ENCODE measurements around the gene BIRC2. TPM values are rescaled to one million over a fixed set of nuclear protein-coding genes. Genes with fewer than 3 reads are reported as not detected.

Gene BIRC2
- total and polyA plus RNA-seq, 2 experiments from 2014 or later = 15.3 to 25.2 TPM

DNA sequence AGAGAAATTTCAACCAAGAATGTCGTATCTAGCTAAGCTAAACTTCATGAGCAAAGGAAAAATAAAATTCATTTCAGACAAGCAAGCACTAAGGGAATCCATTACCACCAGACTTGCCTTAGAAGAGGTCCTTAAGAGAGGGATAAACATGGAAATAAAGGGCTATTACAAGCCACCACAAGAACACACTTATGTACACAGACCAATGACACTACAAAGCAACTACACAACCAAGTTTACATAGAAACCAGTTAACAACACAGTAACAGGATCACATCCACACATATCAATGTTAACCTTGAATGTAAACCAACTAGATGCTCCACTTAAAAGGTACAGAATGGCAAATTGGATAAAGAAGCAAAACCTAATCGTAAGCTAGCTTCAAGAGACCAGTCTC lies 67.5 kb downstream of the BIRC2 start (continued):
- TF ChIP-seq, protein P1, sequence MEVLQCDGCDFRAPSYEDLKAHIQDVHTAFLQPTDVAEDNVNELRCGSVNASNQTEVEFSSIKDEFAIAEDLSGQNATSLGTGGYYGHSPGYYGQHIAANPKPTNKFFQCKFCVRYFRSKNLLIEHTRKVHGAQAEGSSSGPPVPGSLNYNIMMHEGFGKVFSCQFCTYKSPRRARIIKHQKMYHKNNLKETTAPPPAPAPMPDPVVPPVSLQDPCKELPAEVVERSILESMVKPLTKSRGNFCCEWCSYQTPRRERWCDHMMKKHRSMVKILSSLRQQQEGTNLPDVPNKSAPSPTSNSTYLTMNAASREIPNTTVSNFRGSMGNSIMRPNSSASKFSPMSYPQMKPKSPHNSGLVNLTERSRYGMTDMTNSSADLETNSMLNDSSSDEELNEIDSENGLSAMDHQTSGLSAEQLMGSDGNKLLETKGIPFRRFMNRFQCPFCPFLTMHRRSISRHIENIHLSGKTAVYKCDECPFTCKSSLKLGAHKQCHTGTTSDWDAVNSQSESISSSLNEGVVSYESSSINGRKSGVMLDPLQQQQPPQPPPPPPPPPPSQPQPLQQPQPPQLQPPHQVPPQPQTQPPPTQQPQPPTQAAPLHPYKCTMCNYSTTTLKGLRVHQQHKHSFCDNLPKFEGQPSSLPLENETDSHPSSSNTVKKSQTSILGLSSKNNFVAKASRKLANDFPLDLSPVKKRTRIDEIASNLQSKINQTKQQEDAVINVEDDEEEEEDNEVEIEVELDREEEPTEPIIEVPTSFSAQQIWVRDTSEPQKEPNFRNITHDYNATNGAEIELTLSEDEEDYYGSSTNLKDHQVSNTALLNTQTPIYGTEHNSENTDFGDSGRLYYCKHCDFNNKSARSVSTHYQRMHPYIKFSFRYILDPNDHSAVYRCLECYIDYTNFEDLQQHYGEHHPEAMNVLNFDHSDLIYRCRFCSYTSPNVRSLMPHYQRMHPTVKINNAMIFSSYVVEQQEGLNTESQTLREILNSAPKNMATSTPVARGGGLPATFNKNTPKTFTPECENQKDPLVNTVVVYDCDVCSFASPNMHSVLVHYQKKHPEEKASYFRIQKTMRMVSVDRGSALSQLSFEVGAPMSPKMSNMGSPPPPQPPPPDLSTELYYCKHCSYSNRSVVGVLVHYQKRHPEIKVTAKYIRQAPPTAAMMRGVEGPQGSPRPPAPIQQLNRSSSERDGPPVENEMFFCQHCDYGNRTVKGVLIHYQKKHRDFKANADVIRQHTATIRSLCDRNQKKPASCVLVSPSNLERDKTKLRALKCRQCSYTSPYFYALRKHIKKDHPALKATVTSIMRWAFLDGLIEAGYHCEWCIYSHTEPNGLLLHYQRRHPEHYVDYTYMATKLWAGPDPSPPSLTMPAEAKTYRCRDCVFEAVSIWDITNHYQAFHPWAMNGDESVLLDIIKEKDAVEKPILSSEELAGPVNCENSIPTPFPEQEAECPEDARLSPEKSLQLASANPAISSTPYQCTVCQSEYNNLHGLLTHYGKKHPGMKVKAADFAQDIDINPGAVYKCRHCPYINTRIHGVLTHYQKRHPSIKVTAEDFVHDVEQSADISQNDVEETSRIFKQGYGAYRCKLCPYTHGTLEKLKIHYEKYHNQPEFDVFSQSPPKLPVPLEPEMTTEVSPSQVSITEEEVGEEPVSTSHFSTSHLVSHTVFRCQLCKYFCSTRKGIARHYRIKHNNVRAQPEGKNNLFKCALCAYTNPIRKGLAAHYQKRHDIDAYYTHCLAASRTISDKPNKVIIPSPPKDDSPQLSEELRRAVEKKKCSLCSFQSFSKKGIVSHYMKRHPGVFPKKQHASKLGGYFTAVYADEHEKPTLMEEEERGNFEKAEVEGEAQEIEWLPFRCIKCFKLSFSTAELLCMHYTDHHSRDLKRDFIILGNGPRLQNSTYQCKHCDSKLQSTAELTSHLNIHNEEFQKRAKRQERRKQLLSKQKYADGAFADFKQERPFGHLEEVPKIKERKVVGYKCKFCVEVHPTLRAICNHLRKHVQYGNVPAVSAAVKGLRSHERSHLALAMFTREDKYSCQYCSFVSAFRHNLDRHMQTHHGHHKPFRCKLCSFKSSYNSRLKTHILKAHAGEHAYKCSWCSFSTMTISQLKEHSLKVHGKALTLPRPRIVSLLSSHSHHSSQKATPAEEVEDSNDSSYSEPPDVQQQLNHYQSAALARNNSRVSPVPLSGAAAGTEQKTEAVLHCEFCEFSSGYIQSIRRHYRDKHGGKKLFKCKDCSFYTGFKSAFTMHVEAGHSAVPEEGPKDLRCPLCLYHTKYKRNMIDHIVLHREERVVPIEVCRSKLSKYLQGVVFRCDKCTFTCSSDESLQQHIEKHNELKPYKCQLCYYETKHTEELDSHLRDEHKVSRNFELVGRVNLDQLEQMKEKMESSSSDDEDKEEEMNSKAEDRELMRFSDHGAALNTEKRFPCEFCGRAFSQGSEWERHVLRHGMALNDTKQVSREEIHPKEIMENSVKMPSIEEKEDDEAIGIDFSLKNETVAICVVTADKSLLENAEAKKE (CRISPR knock-in tag; IDR thresholded peaks at IDR 0.05) = no peak
- TF ChIP-seq, protein P2, sequence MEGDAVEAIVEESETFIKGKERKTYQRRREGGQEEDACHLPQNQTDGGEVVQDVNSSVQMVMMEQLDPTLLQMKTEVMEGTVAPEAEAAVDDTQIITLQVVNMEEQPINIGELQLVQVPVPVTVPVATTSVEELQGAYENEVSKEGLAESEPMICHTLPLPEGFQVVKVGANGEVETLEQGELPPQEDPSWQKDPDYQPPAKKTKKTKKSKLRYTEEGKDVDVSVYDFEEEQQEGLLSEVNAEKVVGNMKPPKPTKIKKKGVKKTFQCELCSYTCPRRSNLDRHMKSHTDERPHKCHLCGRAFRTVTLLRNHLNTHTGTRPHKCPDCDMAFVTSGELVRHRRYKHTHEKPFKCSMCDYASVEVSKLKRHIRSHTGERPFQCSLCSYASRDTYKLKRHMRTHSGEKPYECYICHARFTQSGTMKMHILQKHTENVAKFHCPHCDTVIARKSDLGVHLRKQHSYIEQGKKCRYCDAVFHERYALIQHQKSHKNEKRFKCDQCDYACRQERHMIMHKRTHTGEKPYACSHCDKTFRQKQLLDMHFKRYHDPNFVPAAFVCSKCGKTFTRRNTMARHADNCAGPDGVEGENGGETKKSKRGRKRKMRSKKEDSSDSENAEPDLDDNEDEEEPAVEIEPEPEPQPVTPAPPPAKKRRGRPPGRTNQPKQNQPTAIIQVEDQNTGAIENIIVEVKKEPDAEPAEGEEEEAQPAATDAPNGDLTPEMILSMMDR (conservative IDR thresholded peaks at IDR 0.05; ENCODE audit: low read depth in 2 of 2) = no peak
- TF ChIP-seq ZNF114 (CRISPR knock-in tag; IDR thresholded peaks at IDR 0.05) = no peak
- TF ChIP-seq, protein P3, sequence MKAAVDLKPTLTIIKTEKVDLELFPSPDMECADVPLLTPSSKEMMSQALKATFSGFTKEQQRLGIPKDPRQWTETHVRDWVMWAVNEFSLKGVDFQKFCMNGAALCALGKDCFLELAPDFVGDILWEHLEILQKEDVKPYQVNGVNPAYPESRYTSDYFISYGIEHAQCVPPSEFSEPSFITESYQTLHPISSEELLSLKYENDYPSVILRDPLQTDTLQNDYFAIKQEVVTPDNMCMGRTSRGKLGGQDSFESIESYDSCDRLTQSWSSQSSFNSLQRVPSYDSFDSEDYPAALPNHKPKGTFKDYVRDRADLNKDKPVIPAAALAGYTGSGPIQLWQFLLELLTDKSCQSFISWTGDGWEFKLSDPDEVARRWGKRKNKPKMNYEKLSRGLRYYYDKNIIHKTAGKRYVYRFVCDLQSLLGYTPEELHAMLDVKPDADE (IDR thresholded peaks at IDR 0.05) = no peak

DNA sequence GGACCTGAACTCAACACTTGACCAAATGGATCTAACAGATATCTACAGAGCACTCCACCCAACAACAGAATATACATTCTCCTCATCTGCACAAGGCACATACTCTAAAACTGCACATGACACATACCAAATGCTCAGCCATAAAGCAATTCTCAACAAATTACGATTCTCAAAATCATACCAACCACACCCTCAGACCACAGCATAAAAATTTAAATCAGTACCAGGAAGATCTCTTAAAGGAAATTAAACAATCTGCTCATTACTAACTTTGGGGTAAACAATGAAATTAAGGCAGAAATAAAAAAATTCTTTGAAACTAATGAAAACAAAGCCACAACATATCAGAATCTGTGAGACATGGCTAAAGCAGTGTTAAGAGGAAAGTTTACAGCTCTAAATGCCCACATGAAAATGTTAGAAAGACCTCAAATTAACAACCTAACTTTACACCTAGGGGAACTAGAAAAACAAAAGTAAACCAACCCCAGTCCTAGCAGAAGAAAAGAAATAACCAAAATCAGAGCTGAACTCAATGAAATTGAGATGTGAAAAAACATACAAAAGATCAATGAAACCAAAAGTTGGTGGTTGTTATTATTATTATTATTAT lies 68.4 kb downstream of the BIRC2 start:
- Histone ChIP-seq H3K4me2 (no peak overlapping the region), H3K4me1 (ENCODE audit: insufficient read depth) (0 out of 2 replicates have a peak, but pooled peaks cover 6% of the 10 kb centered on the region), H3K36me3 (ENCODE audit: insufficient read depth) (no peaks in the 10 kb centered on the region), H3K4me3 (no peak overlapping the region), H3K79me2 (replicated peaks; ENCODE audit: insufficient read depth) (peaks cover 55% of the 10 kb centered on the region), H3K27ac (ENCODE audit: low read depth) (no peak overlapping the region), H2AFZ (no peak overlapping the region), H4K20me1 (replicated peaks; ENCODE audit: insufficient read depth) (peaks cover 3% of the 10 kb centered on the region), H3F3A (replicated peaks; ENCODE audit: low read depth) (no peaks in the 10 kb centered on the region), H3K27me3 (ENCODE audit: insufficient read depth) (no peaks in the 10 kb centered on the region), H3K9me2 (ENCODE audit: insufficient read depth) (no peaks in the 10 kb centered on the region)
- no peak for ATAC-seq
- Mint-ChIP-seq H3K4me1 (no peaks in the 10 kb centered on the region; the same call in 2 of the 3 replicates), H3K9me3 (peaks cover 14% of the 10 kb centered on the region; the same call in 2 of the 3 replicates), H3K36me3 (ENCODE audit: low read depth) (peaks cover 28% of the 10 kb centered on the region), H3K27me3 (ENCODE audit: insufficient read depth, low read depth, poor library complexity) (no peaks in the 10 kb centered on the region), H3K27ac (no peak overlapping the region), H3K4me3 (no peak overlapping the region)
- no peak for DNase-seq (ENCODE audit: low spot score)
- TF ChIP-seq NANOG (IDR thresholded peaks at IDR 0.05; ENCODE audit: borderline replicate concordance) (no peak), CREB1 (CRISPR knock-in tag; IDR thresholded peaks at IDR 0.05; ENCODE audit: low read depth) (no peak), JUNB (IDR thresholded peaks at IDR 0.05; ENCODE audit: unreplicated experiment) (no peak), EZH2phosphoT487 (IDR thresholded peaks at IDR 0.05; ENCODE audit: unreplicated experiment) (no peak)
- TF ChIP-seq, protein P2 (conservative IDR thresholded peaks at IDR 0.05; ENCODE audit: low read depth in 2 of 2) = no peak
- TF ChIP-seq, protein P4, sequence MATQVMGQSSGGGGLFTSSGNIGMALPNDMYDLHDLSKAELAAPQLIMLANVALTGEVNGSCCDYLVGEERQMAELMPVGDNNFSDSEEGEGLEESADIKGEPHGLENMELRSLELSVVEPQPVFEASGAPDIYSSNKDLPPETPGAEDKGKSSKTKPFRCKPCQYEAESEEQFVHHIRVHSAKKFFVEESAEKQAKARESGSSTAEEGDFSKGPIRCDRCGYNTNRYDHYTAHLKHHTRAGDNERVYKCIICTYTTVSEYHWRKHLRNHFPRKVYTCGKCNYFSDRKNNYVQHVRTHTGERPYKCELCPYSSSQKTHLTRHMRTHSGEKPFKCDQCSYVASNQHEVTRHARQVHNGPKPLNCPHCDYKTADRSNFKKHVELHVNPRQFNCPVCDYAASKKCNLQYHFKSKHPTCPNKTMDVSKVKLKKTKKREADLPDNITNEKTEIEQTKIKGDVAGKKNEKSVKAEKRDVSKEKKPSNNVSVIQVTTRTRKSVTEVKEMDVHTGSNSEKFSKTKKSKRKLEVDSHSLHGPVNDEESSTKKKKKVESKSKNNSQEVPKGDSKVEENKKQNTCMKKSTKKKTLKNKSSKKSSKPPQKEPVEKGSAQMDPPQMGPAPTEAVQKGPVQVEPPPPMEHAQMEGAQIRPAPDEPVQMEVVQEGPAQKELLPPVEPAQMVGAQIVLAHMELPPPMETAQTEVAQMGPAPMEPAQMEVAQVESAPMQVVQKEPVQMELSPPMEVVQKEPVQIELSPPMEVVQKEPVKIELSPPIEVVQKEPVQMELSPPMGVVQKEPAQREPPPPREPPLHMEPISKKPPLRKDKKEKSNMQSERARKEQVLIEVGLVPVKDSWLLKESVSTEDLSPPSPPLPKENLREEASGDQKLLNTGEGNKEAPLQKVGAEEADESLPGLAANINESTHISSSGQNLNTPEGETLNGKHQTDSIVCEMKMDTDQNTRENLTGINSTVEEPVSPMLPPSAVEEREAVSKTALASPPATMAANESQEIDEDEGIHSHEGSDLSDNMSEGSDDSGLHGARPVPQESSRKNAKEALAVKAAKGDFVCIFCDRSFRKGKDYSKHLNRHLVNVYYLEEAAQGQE (IDR thresholded peaks at IDR 0.05; ENCODE audit: unreplicated experiment) = no peak

All from GM23338 (cell line).